GM12873 (cell line): ENCODE measurements around the gene DHRS3.

Experiments used
- CTCF ChIP-seq: IDR thresholded peaks from 2 replicates; pipeline ENCODE4 v1.5.1; 2012; ENCODE audit warnings: low read depth, mild to moderate bottlenecking, moderate library complexity, low read length, control low read depth; ENCODE audit not compliant: insufficient read depth; ENCODE audit errors: missing control alignments

Gene DHRS3

DNA sequence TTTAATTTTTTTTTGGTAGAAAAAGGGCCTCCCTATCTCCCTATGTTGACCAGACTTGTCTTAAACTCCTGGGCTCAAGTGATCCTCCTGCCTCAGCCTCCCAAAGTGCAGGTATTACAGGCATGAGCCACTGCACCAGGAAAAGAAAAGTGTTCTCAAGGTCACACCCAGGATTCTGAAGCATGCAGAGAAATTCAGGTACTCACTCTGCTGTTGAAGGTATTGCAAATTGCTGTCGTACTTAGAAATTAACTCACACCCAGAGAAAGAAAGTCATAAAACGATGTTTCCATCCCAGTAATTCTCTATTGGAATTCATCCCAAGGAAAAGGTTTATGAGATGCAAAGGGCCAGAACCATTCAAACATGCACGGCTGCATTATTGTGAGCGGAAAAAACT lies 73.7 kb downstream of the DHRS3 start:
- TF ChIP-seq CTCF: no peak

GRCh38 chr1:12543740-12544154 lies 74.3 kb downstream of the DHRS3 start:
- no peak for TF ChIP-seq CTCF

- TF ChIP-seq CTCF: no peak
These were observed 75.1 kb downstream of the DHRS3 start for GRCh38 chr1:12542616-12543592.

- TF ChIP-seq CTCF: no peak
These were observed 75.9 kb downstream of the DHRS3 start for GRCh38 chr1:12542138-12542465.

GRCh38 chr1:12541274-12542137 lies 76.5 kb downstream of the DHRS3 start:
- TF ChIP-seq CTCF: no peak

DNA sequence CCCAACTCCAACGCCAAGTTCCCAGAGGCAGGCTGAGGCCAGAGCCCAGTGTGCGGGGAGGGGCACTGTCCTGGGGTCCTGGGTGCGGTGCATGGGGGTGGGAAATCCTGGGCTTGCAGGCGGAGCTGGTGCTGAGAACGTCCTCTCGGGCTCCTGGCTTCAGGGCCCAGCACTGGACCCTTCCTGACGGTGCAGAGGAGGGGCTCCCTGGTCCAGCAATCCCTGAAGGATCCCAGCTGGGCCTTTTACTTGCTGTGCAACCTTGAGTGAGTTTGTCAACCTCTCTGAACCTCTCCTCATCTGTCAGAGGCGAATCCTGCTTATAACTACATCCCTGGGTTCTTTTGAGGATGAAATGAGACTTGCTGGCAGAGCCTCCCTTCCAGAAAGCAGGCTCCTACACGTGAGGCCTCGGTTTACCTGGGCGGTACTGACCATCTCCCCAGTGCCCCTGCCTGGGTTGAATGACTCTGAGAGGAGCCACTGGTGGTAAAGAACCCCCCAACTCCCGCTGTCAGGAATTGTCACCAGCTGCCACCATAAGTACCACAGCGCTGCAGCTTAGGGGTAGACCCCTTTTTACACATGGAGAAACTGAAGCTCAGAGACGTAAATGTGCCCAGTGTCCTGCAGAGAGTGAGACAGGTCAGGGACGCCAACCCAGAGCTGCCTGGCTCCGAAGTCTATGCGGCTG lies 77.3 kb downstream of the DHRS3 start:
- no peak for TF ChIP-seq CTCF
